ELF-1 (cell line): ENCODE measurements around the gene APOBEC3G.
"Not testable (repeated sequence)": the region's sequence is repeated elsewhere in the genome, so short reads cannot be mapped to it uniquely, and the experiment has no call there.

ENCODE experiments used
- DNase-seq: peaks from one replicate; pipeline ENCODE4 v3.0.0-alpha.2; 2016; ENCODE audit warnings: low read depth, low spot score

The APOBEC3G gene

DNA sequence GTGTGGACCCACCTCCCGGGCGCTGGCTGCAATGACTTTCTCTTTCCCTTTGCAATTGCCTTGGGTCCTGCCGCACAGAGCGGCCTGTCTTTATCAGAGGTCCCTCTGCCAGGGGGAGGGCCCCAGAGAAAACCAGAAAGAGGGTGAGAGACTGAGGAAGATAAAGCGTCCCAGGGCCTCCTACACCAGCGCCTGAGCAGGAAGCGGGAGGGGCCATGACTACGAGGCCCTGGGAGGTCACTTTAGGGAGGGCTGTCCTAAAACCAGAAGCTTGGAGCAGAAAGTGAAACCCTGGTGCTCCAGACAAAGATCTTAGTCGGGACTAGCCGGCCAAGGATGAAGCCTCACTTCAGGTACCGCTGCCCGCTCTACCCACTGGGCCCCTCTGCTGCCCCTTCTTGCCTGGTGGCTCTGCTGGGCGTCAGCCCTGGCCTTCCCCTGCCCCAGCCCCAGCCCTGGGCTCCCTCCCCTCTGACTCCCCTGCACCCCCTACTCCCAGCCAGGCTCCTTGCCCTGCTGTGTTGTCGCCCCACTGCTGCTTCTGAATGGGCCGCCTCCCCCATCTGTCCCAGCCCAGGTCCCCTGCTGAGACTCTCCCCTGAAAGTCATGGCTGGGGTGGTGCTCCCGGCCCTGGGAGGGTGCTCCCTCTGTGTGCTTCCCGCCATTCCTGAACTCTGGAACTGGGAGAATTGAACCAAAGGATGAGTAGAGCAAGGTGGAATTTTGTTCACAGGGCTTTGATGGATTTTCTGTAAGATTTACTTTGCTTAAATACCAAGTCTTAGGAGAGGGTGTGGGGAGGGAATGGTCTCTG is at the start of gene APOBEC3G:
TSS of gene APOBEC3G (plus strand) at position 250 of the 815 bp plus-strand sequence. CDS start at position 337, 87 bp downstream.
- peak; percentile 62 for DNase-seq

GRCh38 chr22:39027717-39028116 is 49.4 kb upstream of the APOBEC3G start:
- DNase-seq, result no peak

GRCh38 chr22:39028281-39028680 is 48.8 kb upstream of the APOBEC3G start:
- DNase-seq, result peak; percentile 62

DNA sequence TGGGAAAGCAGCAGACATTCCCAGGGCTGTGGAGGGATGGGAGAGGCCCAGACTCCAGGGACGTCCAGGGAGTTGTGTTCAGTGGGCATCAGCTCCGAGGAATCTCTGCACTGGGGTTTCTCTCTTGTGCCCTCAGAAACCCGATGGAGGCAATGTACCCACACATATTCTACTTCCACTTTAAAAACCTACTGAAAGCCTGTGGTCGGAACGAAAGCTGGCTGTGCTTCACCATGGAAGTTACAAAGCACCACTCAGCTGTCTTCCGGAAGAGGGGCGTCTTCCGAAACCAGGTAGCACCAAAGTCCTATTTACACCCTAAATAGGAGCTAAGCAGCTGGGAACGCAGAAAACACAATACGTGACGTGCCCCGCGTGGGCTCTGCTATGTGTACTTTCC is 47.8 kb upstream of the APOBEC3G start:
- DNase-seq, result no peak

GRCh38 chr22:39030705-39031104 is 46.4 kb upstream of the APOBEC3G start:
- DNase-seq, result no peak

DNA sequence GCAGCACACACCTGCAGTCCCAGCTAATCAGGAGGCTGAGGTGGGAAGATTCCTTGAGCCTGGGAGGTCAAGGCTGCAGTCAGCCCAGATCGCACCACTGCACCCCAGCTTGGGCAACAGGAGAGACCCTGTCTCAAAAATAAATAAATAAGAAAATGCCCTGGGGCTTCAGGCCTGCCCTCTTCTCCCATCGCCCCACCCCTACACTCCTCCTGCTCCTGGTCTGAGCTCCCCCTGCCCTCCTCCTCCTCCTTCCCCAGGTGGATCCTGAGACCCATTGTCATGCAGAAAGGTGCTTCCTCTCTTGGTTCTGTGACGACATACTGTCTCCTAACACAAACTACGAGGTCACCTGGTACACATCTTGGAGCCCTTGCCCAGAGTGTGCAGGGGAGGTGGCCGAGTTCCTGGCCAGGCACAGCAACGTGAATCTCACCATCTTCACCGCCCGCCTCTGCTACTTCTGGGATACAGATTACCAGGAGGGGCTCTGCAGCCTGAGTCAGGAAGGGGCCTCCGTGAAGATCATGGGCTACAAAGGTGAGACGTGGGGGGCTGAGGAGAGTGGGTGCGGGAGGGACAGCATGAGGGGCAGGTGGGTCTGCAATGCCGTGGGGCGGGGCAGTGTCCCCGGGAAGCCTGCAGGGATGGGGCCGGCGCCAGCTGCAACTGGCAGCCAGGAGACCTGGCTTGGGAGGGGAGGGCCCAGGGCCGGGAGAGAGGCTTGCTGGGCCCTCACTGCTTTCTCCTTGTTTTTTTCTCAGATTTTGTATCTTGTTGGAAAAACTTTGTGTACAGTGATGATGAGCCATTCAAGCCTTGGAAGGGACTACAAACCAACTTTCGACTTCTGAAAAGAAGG is 45.4 kb upstream of the APOBEC3G start:
- peak; percentile 65 for DNase-seq

DNA sequence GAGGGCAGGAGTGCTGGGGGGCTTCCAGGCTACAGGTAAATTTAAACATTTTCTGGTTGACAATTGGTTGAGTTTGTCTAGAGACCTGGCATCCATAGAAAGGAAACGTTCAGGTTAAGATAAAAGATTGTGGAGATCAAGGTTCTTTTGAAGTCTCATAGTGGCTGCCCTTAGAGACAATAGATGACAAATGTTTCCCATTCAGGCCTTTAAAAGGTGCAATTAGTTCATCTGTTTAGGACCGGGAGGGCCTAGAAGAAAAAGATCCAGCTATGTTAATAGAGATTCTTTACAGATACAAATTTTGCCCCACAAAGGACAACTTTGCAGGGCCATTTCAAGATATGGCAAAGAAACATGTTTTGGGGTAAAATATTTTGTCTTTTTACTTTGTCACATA is 40.0 kb upstream of the APOBEC3G start:
- peak; percentile 27 for DNase-seq

GRCh38 chr22:39039306-39040126 is 37.6 kb upstream of the APOBEC3G start:
- DNase-seq, result no peak

- peak; percentile 45 for DNase-seq
Observed at GRCh38 chr22:39040155-39040537, 36.9 kb upstream of the APOBEC3G start.

DNA sequence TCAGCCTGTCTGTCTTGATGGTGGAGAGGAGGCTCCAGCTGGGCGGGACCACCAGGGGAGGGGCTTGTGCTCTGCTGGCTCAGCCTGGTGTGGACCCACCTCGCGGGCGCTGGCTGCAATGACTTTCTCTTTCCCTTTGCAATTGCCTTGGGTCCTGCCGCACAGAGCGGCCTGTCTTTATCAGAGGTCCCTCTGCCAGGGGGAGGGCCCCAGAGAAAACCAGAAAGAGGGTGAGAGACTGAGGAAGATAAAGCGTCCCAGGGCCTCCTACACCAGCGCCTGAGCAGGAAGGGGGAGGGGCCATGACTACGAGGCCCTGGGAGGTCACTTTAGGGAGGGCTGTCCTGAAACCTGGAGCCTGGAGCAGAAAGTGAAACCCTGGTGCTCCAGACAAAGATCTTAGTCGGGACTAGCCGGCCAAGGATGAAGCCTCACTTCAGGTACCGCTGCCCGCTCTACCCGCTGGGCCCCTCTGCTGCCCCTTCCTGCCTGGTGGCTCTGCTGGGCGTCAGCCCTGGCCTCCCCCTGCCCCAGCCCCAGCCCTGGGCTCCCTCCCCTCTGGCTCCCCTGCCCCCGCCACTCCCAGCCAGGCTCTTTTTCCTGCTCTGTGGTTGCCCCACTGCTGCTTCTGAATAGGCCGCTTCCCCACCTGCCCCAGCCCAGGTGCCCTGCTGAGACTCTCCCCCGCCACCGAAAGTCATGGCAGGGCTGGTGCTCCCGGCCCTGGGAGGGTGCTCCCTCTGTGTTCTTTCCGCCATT is 36.4 kb upstream of the APOBEC3G start, which contains the start of gene APOBEC3F:
TSS of gene APOBEC3F (plus strand) at position 327 of the 759 bp plus-strand sequence. CDS start at position 424, 97 bp downstream.
- peak; percentile 74 for DNase-seq

GRCh38 chr22:39041908-39042307 is 35.2 kb upstream of the APOBEC3G start:
- DNase-seq, result no peak

DNA sequence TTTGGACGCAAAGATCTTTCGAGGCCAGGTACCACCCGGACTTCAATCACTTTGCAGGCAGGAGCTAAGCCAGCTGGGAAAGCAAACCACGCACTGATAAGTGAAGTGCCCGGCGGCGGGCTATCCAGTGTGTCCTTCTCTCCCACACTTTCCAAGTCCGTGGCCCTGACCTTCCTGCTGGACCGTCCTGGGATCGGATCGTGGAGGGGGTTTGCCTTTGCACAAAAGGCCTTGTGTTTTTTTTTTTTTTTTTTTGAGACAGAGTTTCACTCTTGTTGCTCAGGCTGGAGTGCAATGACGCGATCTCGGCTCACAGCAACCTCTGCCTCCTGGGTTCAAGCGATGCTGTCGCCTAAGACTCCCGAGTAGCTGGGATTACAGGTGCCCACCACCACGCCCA is 34.0 kb upstream of the APOBEC3G start:
- DNase-seq, result not testable (repeated sequence)

GRCh38 chr22:39045136-39045535 is 31.9 kb upstream of the APOBEC3G start:
- not testable (repeated sequence) for DNase-seq

DNA sequence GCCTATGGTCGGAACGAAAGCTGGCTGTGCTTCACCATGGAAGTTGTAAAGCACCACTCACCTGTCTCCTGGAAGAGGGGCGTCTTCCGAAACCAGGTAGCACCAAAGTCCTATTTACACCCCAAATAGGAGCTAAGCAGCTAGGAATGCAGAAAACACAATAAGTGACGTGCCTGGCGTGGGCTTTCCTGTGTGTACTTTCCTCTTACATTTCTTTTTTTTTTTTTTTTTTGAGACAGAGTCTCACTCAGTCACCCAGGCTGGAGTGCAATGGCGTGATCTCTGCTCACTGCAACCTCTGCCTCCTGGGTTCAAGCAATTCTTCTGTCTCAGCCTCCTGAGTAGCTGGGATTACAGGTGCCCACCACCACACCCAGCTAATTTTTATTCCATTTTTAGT is 27.6 kb upstream of the APOBEC3G start:
- not testable (repeated sequence) for DNase-seq

- peak; percentile 57 for DNase-seq
Observed at GRCh38 chr22:39051844-39052495, 25.1 kb upstream of the APOBEC3G start.

GRCh38 chr22:39055658-39056057 is 21.4 kb upstream of the APOBEC3G start:
- DNase-seq, result no peak

DNA sequence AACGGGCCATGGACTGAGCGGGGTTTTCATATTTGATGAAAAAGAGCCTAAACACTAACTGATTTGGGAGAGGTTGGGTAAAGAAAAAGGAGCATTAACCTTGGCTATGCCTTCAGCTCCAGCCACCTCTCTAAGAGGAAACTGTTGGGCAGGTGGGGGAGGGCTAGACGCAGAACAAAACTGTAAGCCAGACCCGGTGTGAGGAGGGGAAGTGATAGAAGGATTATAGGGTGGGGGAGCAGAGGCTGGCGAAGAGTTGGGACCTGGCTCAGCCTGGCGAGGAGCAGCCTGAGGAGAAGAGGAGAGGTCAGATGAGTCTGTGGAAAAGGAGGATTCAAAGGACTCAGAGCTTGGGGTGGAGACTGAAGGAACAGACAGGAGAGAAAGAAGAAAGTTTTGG is 15.8 kb upstream of the APOBEC3G start:
- not testable (repeated sequence) for DNase-seq

DNA sequence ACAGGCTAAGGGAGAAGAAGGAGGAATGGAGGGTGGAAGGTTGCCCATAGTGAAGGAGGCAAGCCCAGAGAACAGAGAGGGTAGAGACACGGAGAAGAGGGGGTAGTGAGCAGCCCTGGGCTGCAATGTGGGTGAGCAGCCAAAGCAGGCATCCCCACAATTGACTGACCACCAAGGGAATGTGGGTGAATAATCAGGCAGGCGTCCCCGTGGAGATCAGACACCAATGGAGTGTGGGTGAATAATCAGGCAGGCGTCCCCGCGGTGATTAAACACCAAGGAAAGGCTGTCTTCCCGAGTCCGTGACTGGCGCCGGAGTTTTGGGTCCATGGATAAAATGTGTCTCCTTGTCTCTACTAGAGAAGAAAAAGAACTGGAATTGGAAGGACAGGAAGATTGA is 15.1 kb upstream of the APOBEC3G start:
- not testable (repeated sequence) for DNase-seq

DNA sequence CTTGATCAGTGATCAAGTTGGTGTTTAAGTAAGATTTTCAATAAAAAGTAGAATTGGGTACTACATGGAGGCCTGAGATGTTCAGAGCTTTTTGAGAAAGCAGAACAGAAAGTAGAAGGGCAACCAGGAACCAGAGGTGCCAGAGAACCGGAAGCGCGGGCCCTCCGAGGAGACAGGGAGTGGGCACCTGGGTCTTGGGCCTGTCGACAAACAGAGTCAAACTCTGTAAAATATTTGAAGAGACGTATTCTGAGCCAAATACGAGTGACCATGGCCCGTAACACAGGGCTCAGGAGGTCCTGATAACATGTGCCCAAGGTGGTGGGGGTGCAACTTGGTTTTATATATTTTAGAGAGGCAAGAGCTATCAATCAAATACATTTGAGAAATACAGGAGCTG is 13.2 kb upstream of the APOBEC3G start:
- not testable (repeated sequence) for DNase-seq
